22Rv1 (cell line): ENCODE data around the gene RFT1.

Experiments
- CTCF ChIP-seq: fragments of 450-650 bp; IDR thresholded peaks from 2 replicates; pipeline ENCODE4 v1.5.1; 2017; ENCODE audit warnings: mild to moderate bottlenecking
- ZFX ChIP-seq: fragments of 450-650 bp; IDR thresholded peaks from 2 replicates; pipeline ENCODE4 v1.6.1; 2017; ENCODE audit warnings: antibody characterized with exemption, borderline replicate concordance

DNA sequence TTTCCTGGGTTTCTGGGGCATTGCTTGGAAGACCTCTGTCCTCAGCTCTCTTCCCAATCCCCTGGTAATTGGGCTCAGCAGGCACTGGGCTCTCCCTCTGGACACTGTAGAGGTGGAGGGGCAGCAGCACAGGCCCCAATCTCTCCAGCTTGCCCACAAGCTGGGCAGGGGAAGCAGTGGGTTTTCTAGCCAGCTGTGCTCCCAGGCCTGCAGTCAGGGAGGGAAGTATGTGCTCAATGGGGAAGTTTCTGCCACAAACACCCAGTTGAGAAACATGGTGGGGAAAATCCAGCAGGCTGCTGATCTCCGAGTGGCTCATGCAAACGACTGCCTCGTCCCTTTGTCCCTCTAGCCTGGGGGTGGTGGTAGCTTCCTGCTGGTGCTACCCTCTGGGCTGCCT lies 12.8 kb upstream of the RFT1 start:
- no peak for TF ChIP-seq CTCF
- TF ChIP-seq ZFX: no peak
